Measurements from ENCODE around the gene INPP4B.

INPP4B gene

DNA sequence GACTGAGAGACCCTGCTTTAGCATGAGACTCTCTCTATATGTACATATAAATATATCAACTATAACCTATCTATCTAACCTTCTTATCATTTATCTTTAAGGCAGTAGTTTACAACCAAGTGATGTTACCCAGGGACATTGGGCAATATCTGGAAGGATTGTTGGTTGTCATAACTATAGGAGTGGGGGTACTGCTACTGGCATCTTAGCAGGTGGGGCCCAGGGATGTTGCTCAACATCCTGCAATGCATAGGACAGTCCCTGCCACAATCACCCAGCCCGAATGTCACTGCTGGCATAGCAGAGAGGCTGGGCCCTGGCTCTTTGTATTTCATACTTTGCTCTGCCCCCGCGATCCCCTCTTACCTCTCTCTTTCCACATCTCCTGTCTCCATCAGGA, 812.0 kb downstream of the INPP4B start:
- DNase-seq (ENCODE audit: low read depth) = no peak
- no peak overlapping the region for H3K4me3 ChIP-seq (ENCODE audit: low read length)
- TF ChIP-seq, protein P1, sequence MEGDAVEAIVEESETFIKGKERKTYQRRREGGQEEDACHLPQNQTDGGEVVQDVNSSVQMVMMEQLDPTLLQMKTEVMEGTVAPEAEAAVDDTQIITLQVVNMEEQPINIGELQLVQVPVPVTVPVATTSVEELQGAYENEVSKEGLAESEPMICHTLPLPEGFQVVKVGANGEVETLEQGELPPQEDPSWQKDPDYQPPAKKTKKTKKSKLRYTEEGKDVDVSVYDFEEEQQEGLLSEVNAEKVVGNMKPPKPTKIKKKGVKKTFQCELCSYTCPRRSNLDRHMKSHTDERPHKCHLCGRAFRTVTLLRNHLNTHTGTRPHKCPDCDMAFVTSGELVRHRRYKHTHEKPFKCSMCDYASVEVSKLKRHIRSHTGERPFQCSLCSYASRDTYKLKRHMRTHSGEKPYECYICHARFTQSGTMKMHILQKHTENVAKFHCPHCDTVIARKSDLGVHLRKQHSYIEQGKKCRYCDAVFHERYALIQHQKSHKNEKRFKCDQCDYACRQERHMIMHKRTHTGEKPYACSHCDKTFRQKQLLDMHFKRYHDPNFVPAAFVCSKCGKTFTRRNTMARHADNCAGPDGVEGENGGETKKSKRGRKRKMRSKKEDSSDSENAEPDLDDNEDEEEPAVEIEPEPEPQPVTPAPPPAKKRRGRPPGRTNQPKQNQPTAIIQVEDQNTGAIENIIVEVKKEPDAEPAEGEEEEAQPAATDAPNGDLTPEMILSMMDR (IDR thresholded peaks at IDR 0.05; ENCODE audit: insufficient read depth, low read depth, low read length, missing control alignments) = no peak

- H3K4me3 ChIP-seq (ENCODE audit: low read length) = no peak overlapping the region
- DNase-seq (ENCODE audit: low read depth) = no peak
- TF ChIP-seq, protein P1 (IDR thresholded peaks at IDR 0.05; ENCODE audit: insufficient read depth, low read depth, low read length, missing control alignments) = no peak
Observed at GRCh38 chr4:142030010-142030409, 816.1 kb downstream of the INPP4B start.

DNA sequence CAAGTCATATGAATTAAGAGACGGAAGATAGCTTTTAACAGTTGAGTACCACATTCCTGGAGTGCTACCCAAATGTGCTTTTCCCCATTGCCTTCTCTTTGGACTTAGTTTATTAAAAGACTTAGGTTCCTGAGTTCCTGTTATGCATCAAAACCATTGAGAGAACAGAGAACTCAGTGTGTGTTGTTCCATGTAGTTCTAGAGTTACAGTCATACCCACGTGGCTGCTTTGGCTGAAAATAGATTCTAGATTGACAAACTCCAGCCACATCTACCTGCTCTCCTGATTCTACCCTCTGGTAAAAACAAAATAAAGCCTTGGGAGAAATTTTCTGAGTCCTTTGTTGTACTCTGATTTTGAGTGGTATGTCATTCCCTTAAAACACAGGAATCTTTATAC, 824.3 kb downstream of the INPP4B start:
- H3K4me3 ChIP-seq (ENCODE audit: low read length) = no peak overlapping the region
- TF ChIP-seq, protein P1 (IDR thresholded peaks at IDR 0.05; ENCODE audit: insufficient read depth, low read depth, low read length, missing control alignments) = no peak
- no peak for DNase-seq (ENCODE audit: low read depth)

GRCh38 chr4:142021181-142021580, 824.9 kb downstream of the INPP4B start:
- TF ChIP-seq, protein P1 (IDR thresholded peaks at IDR 0.05; ENCODE audit: insufficient read depth, low read depth, low read length, missing control alignments) = no peak
- DNase-seq (ENCODE audit: low read depth) = no peak
- H3K4me3 ChIP-seq (ENCODE audit: low read length) = no peak overlapping the region

DNA sequence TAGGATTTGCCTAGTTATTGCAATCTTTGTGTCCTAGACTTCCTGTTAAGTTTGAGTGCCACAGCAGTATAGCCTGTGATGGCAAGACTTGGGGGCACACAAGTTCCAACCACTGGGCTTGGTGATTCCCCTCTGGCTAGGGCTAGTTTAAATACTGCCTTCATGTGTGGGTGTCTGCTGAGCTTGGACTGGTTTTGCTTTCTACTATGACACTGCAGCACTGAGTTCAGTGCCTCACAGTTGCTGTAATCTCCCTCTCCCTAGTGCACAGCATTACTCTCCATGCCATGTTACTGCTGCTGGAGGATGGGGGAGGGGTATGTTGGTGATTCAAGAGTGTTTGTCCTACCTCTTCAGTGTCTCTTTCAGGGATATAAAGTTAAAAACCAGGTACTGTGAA, 830.1 kb downstream of the INPP4B start:
- TF ChIP-seq, protein P1 (IDR thresholded peaks at IDR 0.05; ENCODE audit: insufficient read depth, low read depth, low read length, missing control alignments) = no peak
- no peak for DNase-seq (ENCODE audit: low read depth)
- no peak overlapping the region for H3K4me3 ChIP-seq (ENCODE audit: low read length)

- TF ChIP-seq, protein P1 (IDR thresholded peaks at IDR 0.05; ENCODE audit: insufficient read depth, low read depth, low read length, missing control alignments) = no peak
- no peak for DNase-seq (ENCODE audit: low read depth)
- H3K4me3 ChIP-seq (ENCODE audit: low read length) = no peak overlapping the region
Observed at GRCh38 chr4:142009751-142010150, 836.4 kb downstream of the INPP4B start.

DNA sequence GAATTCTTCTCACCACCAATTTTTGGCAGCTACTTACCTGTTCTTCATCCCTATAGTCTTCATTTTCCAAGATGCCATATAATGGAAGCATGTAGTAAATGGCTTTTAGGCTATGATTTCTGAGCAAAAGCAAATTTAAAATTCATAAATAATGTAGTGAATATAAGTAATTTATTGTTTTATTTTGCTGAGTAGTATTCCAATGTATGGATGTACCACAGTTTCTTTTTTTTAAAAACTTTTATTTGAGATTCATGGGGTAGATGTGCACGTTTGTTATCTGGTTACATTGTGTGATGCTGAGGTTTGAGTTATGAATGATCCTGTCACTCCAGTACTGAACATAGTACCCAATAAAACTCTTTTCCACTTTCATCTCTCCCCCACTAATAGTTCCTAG, 840.6 kb downstream of the INPP4B start:
- H3K4me3 ChIP-seq (ENCODE audit: low read length) = no peak overlapping the region
- DNase-seq (ENCODE audit: low read depth) = no peak
- TF ChIP-seq, protein P1 (IDR thresholded peaks at IDR 0.05; ENCODE audit: insufficient read depth, low read depth, low read length, missing control alignments) = no peak
